Activated B cell treated with CpG ODN at 0.5 μM for 24 hours (primary cell): ENCODE results near the gene GABBR1. TPM values are rescaled to one million over a fixed set of nuclear protein-coding genes. Genes with fewer than 3 reads are reported as not detected.

ENCODE experiments used
- ATAC-seq: fragments of 200-7000 bp; cut with Tn5 transposase; one replicate; pipeline ENCODE4 v1.10.0; 2021; ENCODE audit warnings: low read depth, mild to moderate bottlenecking, moderate library complexity
- CTCF ChIA-PET: fragments of 350-600 bp; sonication (Branson Sonifier 250); formaldehyde crosslinking; loops from one replicate; lab custom pipeline; 2021; ENCODE audit warnings: antibody characterized with exemption; lab: Charles Lee
- POLR2A ChIA-PET: fragments of 350-600 bp; sonication (Branson Sonifier 250); formaldehyde crosslinking; loops from one replicate; lab custom pipeline; 2021; ENCODE audit warnings: antibody characterized with exemption; lab: Charles Lee
- DNase-seq: peaks from one replicate; pipeline ENCODE4 v3.0.0; 2022
- H3K27ac Mint-ChIP-seq: one replicate; pipeline ENCODE4 v1.8.0; 2020; ENCODE audit warnings: mixed read lengths
- H3K27me3 Mint-ChIP-seq: one replicate; pipeline ENCODE4 v1.8.0; 2021; ENCODE audit warnings: mixed read lengths
- H3K36me3 Mint-ChIP-seq: one replicate; pipeline ENCODE4 v1.8.0; 2021; ENCODE audit warnings: low read depth, mixed read lengths
- H3K4me1 Mint-ChIP-seq: one replicate; pipeline ENCODE4 v1.8.0; 2021; ENCODE audit warnings: mixed read lengths
- H3K4me3 Mint-ChIP-seq: one replicate; pipeline ENCODE4 v1.8.0; 2020; ENCODE audit warnings: mild to moderate bottlenecking, mixed read lengths
- H3K9me3 Mint-ChIP-seq: one replicate; pipeline ENCODE4 v1.8.0; 2020; ENCODE audit warnings: mixed read lengths
- CTCF ChIP-seq: fragments of 200-600 bp; IDR thresholded peaks from one replicate; pipeline ENCODE4 v1.8.0; 2022; ENCODE audit warnings: antibody characterized with exemption, mild to moderate bottlenecking
- intact Hi-C: fragments of 100-400 bp; cut with micrococcal nuclease; formaldehyde crosslinking; loops from one replicate; pipeline ENCODE4 v1.15.1; 2024
- total RNA-seq: library from RNA; stranded (reverse); gene quantifications from 2 replicates; pipeline ENCODE4 v1.2.3, GENCODE V29; 2022

The GABBR1 gene
- total RNA-seq, 1 donor from 2014 or later, result 117 TPM

DNA sequence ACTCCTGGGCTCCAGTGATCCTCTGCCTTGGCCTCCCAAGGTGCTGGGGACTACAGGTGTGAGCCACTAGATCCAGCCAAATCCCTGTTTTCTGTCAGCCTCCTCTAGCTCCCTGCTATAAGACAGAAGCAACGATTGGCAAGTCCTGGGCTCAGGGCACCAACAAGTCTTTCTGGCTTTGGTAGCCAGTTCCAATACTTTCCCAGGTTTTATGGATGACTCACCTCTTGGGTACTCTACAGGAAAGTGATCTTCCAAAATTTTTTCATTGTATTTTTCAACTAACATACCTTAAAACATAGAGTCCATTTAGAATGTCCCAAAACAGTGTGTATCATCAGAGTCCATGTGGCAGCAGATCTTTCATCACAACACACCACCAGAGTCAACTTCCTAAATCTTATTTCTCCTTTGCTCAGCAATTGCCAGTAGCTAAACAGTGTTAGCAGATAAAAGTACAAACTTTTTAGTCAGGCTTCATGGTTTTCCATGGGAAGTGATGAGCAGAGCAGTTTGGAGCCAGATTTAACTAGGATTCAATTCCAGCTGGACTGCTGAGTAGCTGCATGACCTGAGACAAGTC, 13.3 kb downstream of the GABBR1 start:
- ChIA-PET POLR2A (interaction anchor here (0.8 kb wide), 1 partner anchor 16 kb away, joined by 5 read pairs; no protein-coding TSS in a partner anchor), CTCF (interaction anchor here (1.0 kb wide), 1 partner anchor 30 kb away, joined by 3 read pairs; no protein-coding TSS in a partner anchor)
- DNase-seq (no peak), ATAC-seq (no peak)
- Mint-ChIP-seq H3K36me3 (peaks cover 70% of the 10 kb centered on the region), H3K27me3 (no peaks in the 10 kb centered on the region), H3K27ac (no peak overlapping the region), H3K9me3 (no peaks in the 10 kb centered on the region), H3K4me3 (no peak overlapping the region), H3K4me1 (no peaks in the 10 kb centered on the region)
- intact Hi-C loops, result no loop called here
- TF ChIP-seq CTCF, result no peak

GRCh38 chr6:29617782-29618554, 15.0 kb downstream of the GABBR1 start:
- Mint-ChIP-seq H3K4me1 (no peaks in the 10 kb centered on the region), H3K36me3 (peaks cover 75% of the 10 kb centered on the region), H3K27me3 (no peaks in the 10 kb centered on the region), H3K9me3 (no peaks in the 10 kb centered on the region), H3K4me3 (no peak overlapping the region), H3K27ac (no peak overlapping the region)
- CTCF ChIA-PET, result interaction anchor here (0.8 to 1.7 kb wide), 2 partner anchors 12 to 36 kb away, joined by 3 to 10 read pairs; no protein-coding TSS in a partner anchor
- POLR2A ChIA-PET, result no interaction called here
- intact Hi-C loops, result no loop called here
- TF ChIP-seq CTCF, result no peak
- peak; percentile 56 for ATAC-seq
- DNase-seq, result no peak

DNA sequence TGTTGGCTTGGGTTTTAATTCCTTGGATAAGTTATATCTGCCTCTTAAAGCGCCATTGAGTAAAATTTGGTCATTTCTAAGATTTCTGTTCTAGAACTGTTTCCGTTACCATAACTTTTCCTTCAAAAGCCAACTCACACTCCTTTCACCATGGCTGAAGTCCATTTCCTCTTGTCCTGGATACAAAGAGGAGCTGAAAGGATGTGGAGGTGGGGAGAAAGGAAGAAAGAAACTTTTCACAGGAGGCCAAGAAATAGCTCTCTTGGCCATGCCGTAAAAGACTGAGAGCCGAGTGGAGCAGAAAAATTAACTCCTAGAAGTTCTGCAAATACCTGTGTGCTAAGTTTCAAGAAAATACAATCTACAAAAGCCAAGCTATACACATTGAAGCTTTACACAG, 21.6 kb downstream of the GABBR1 start:
- no peaks in the 10 kb centered on the region for H3K4me1 Mint-ChIP-seq
- H3K4me3 Mint-ChIP-seq, result no peak overlapping the region
- ChIA-PET CTCF (interaction anchor here (0.7 kb wide), 1 partner anchor 15 kb away, joined by 3 read pairs; no protein-coding TSS in a partner anchor), POLR2A (interaction anchor here (0.6 to 0.7 kb wide), 2 partner anchors 13 to 631 kb away, joined by 3 to 4 read pairs; no protein-coding TSS in a partner anchor)
- no peaks in the 10 kb centered on the region for H3K9me3 Mint-ChIP-seq
- no peaks in the 10 kb centered on the region for H3K27me3 Mint-ChIP-seq
- H3K36me3 Mint-ChIP-seq, result peaks cover 73% of the 10 kb centered on the region
- H3K27ac Mint-ChIP-seq, result no peak overlapping the region
- no peak for ATAC-seq
- intact Hi-C loops, result no loop called here
- TF ChIP-seq CTCF, result no peak
- DNase-seq, result no peak

- no peak for TF ChIP-seq CTCF
- Mint-ChIP-seq H3K4me3 (no peak overlapping the region), H3K36me3 (peaks cover 80% of the 10 kb centered on the region), H3K27ac (no peak overlapping the region), H3K27me3 (no peaks in the 10 kb centered on the region), H3K9me3 (no peaks in the 10 kb centered on the region), H3K4me1 (no peaks in the 10 kb centered on the region)
- ChIA-PET POLR2A (no interaction called here), CTCF (interaction anchor here (0.7 kb wide), 1 partner anchor 14 kb away, joined by 3 read pairs; no protein-coding TSS in a partner anchor)
- DNase-seq, result no peak
- no peak for ATAC-seq
- intact Hi-C loops, result no loop called here
These were observed 22.4 kb downstream of the GABBR1 start for GRCh38 chr6:29610540-29610939.

GRCh38 chr6:29608131-29608530, 24.9 kb downstream of the GABBR1 start:
- intact Hi-C loops, result no loop called here
- no peak for TF ChIP-seq CTCF
- ATAC-seq (no peak), DNase-seq (no peak)
- H3K9me3 Mint-ChIP-seq, result no peaks in the 10 kb centered on the region
- H3K36me3 Mint-ChIP-seq, result peaks cover 82% of the 10 kb centered on the region
- POLR2A ChIA-PET, result no interaction called here
- no peak overlapping the region for H3K4me3 Mint-ChIP-seq
- H3K27me3 Mint-ChIP-seq, result no peaks in the 10 kb centered on the region
- H3K4me1 Mint-ChIP-seq, result no peaks in the 10 kb centered on the region
- H3K27ac Mint-ChIP-seq, result no peak overlapping the region
- CTCF ChIA-PET, result no interaction called here
